Esophagus muscularis mucosa (tissue), 4 donors: ENCODE results near the gene NAGK. TPM values are rescaled to one million over a fixed set of nuclear protein-coding genes. Genes with fewer than 3 reads are reported as not detected.
A peak's percentile ranks its signal among the peaks of the same experiment; 100 is the strongest.
"Not testable (repeated sequence)": the region's sequence is repeated elsewhere in the genome, so short reads cannot be mapped to it uniquely, and the experiment has no call there.

Experiments
- DNase-seq: peaks from one replicate; pipeline ENCODE4 v3.0.0-alpha.2; 2017; ENCODE audit errors: extremely low spot score
- H3K27ac ChIP-seq, 4 donors: fragments of 200-600 bp; sonication (generic); replicated peaks in 1 of 4; 1 replicate in 3 of 4; 2 replicates in 1 of 4; pipeline ENCODE4 v1.5.1; 2016 to 2019; ENCODE audit warnings: mild to moderate bottlenecking in 1 of 4
- H3K27me3 ChIP-seq, 4 donors: fragments of 200-600 bp; sonication (generic); one replicate each; pipeline versions ENCODE4 v1.5.1 to v1.6.0; 2016 to 2019
- H3K36me3 ChIP-seq, 4 donors: fragments of 200-600 bp; sonication (generic); one replicate each; pipeline ENCODE4 v1.5.1; 2016 to 2019
- H3K4me1 ChIP-seq, 4 donors: fragments of 200-600 bp; sonication (generic); one replicate each; pipeline ENCODE4 v1.5.1; 2016 to 2019
- H3K4me3 ChIP-seq, 4 donors: fragments of 200-600 bp; sonication (generic); 1 replicate in 2 of 4; 2 replicates in 2 of 4; pipeline ENCODE4 v1.5.1; 2016 to 2019; ENCODE audit warnings: mild to moderate bottlenecking in 4 of 4, moderate library complexity in 1 of 4
- H3K9me3 ChIP-seq, 4 donors: fragments of 200-600 bp; sonication (generic); 1 replicate in 3 of 4; 2 replicates in 1 of 4; pipeline ENCODE4 v1.5.1; 2016 to 2019
- CTCF ChIP-seq, 3 experiments: fragments of 200-600 bp in 2 of 3; fragments of 450-650 bp in 1 of 3; sonication (generic) in 2 of 3; IDR thresholded peaks; one replicate each; pipeline ENCODE4 v1.5.1; 2017 to 2019; ENCODE audit warnings: antibody characterized with exemption in 3 of 3, mild to moderate bottlenecking in 2 of 3, moderate library complexity in 1 of 3
- EP300 ChIP-seq: sonication (generic); formaldehyde crosslinking; IDR thresholded peaks from one replicate; pipeline ENCODE4 v1.6.1; 2017; ENCODE audit warnings: antibody characterized with exemption
- POLR2A ChIP-seq: fragments of 450-650 bp; IDR thresholded peaks from one replicate; pipeline ENCODE4 v1.6.1; 2017; ENCODE audit warnings: antibody characterized with exemption, moderate library complexity, mild to moderate bottlenecking, low read depth
- POLR2AphosphoS5 ChIP-seq, 2 donors: sonication (generic); formaldehyde crosslinking; IDR thresholded peaks; one replicate each; pipeline ENCODE4 v1.6.1; 2017; ENCODE audit warnings: antibody characterized with exemption in 2 of 2
- WGBS: methylation state at CpG from one replicate; pipeline ENCODE4 v1.1.5; 2018; 5-methylcytosine and 5-hydroxymethylcytosine counted together
- intact Hi-C: fragments of 100-400 bp; cut with DNase I; formaldehyde crosslinking; loops from one replicate; pipeline ENCODE4 v1.15.1; 2023
- total RNA-seq, 4 donors: library from RNA; depleted of rRNA; stranded (reverse); fragments of >200 nt; gene quantifications; one replicate each; pipeline versions ENCODE4 v1.1.0 to v1.2.1, GENCODE V29; 2016

NAGK gene
- total RNA-seq, 4 donors from 2014 or later = 49.0 to 81.4 (median 65.2) TPM

- 100% methylated on average over 2 of the region's 2 CpGs for WGBS
- DNase-seq = no peak
- H3K27ac ChIP-seq = no peak overlapping the region
- H3K36me3 ChIP-seq = peaks cover 51 to 77% (median 69%) of the 10 kb centered on the region in 4 donors
- TF ChIP-seq POLR2A (no peak), CTCF (IDR thresholded peaks at IDR 0.05) (no peak), POLR2AphosphoS5 (IDR thresholded peaks at IDR 0.05) (no peak), EP300 (no peak)
- no peaks in the 10 kb centered on the region for H3K27me3 ChIP-seq
- intact Hi-C loops = loop anchor here (5.0 kb wide), 1 partner anchor 57 kb away; the partner anchor contains the start of genes MCEE and MPHOSPH10
- H3K4me3 ChIP-seq = no peak overlapping the region
- no peaks in the 10 kb centered on the region for H3K9me3 ChIP-seq
- peaks cover 16 to 27% (median 22%) of the 10 kb centered on the region in 4 donors for H3K4me1 ChIP-seq
These were observed 6.5 kb downstream of the NAGK start for GRCh38 chr2:71074893-71075395.

- H3K36me3 ChIP-seq = peaks cover 47 to 63% (median 61%) of the 10 kb centered on the region in 4 donors
- no peaks in the 10 kb centered on the region for H3K27me3 ChIP-seq
- no peak overlapping the region for H3K4me3 ChIP-seq
- H3K27ac ChIP-seq = no peak overlapping the region
- TF ChIP-seq CTCF (IDR thresholded peaks at IDR 0.05) (no peak), POLR2AphosphoS5 (IDR thresholded peaks at IDR 0.05) (no peak), EP300 (no peak), POLR2A (no peak)
- DNase-seq = no peak
- H3K4me1 ChIP-seq = no peaks in the 10 kb centered on the region
- H3K9me3 ChIP-seq = no peaks in the 10 kb centered on the region
- WGBS = 88% methylated on average over 3 of the region's 3 CpGs
- intact Hi-C loops = no loop called here
These were observed 10.2 kb downstream of the NAGK start for GRCh38 chr2:71078624-71079023.

- 85% methylated on average over 5 of the region's 5 CpGs for WGBS
- Histone ChIP-seq H3K9me3 (no peaks in the 10 kb centered on the region), H3K36me3 (peaks cover 15 to 23% (median 21%) of the 10 kb centered on the region in 4 donors), H3K27me3 (no peaks in the 10 kb centered on the region), H3K4me1 (peaks cover 0 to 10% (median 5%) of the 10 kb centered on the region in 4 donors), H3K27ac (no peak overlapping the region), H3K4me3 (no peak overlapping the region)
- no peak for DNase-seq
- intact Hi-C loops = no loop called here
- TF ChIP-seq POLR2A (no peak), POLR2AphosphoS5 (IDR thresholded peaks at IDR 0.05) (no peak), CTCF (IDR thresholded peaks at IDR 0.05) (no peak), EP300 (no peak)
These were observed 14.2 kb downstream of the NAGK start for GRCh38 chr2:71082402-71083252.

- H3K36me3 ChIP-seq = peaks cover 8 to 16% (median 15%) of the 10 kb centered on the region in 4 donors
- H3K9me3 ChIP-seq, DNase-seq, H3K27me3 ChIP-seq, intact Hi-C loops, H3K27ac ChIP-seq, H3K4me3 ChIP-seq, H3K4me1 ChIP-seq: not testable (repeated sequence)
- WGBS = no CpG with 5 or more reads among the region's 3 CpGs
These were observed 14.8 kb downstream of the NAGK start for GRCh38 chr2:71083297-71083696.

- H3K9me3 ChIP-seq, intact Hi-C loops, H3K27ac ChIP-seq, DNase-seq, H3K27me3 ChIP-seq, H3K4me1 ChIP-seq: not testable (repeated sequence)
- Histone ChIP-seq H3K4me3 (peak overlapping the region in 3 of 4 donors; percentile 16 to 33 (median 25)), H3K36me3 (peaks cover 3 to 11% (median 9%) of the 10 kb centered on the region in 4 donors)
- 58% methylated on average over 8 of the region's 13 CpGs for WGBS
These were observed 15.4 kb downstream of the NAGK start for GRCh38 chr2:71083752-71084312.

GRCh38 chr2:71085325-71086003 lies 17.0 kb downstream of the NAGK start:
- WGBS = 65% methylated on average over 9 of the region's 9 CpGs

GRCh38 chr2:71089475-71089874 lies 21.0 kb downstream of the NAGK start:
- H3K36me3 ChIP-seq, DNase-seq, intact Hi-C loops, H3K4me3 ChIP-seq, H3K9me3 ChIP-seq, H3K4me1 ChIP-seq, H3K27ac ChIP-seq: not testable (repeated sequence)
- H3K27me3 ChIP-seq = peaks cover 0 to 22% (median 0%) of the 10 kb centered on the region in 4 donors
- WGBS = 84% methylated on average over 14 of the region's 14 CpGs

More at GRCh38 chr2:71085325-71086003, 17.0 kb downstream of the NAGK start:
- H3K27ac ChIP-seq, H3K4me1 ChIP-seq, H3K4me3 ChIP-seq, H3K36me3 ChIP-seq, DNase-seq, H3K9me3 ChIP-seq, intact Hi-C loops: not testable (repeated sequence)
- H3K27me3 ChIP-seq = peaks cover 0 to 17% (median 0%) of the 10 kb centered on the region in 4 donors

- H3K9me3 ChIP-seq, DNase-seq, H3K36me3 ChIP-seq, H3K4me3 ChIP-seq, H3K4me1 ChIP-seq, intact Hi-C loops, H3K27ac ChIP-seq: not testable (repeated sequence)
- WGBS = 79% methylated on average over 9 of the region's 9 CpGs
- H3K27me3 ChIP-seq = peaks cover 0 to 22% (median 0%) of the 10 kb centered on the region in 4 donors
These were observed 23.4 kb downstream of the NAGK start for GRCh38 chr2:71091808-71092207.
